Measurements from ENCODE around the gene SEMA3F. TPM values are rescaled to one million over a fixed set of nuclear protein-coding genes. Genes with fewer than 3 reads are reported as not detected.
"Not testable (repeated sequence)": the region's sequence is repeated elsewhere in the genome, so short reads cannot be mapped to it uniquely, and the experiment has no call there.

Gene SEMA3F
- total RNA-seq, 2 experiments from 2014 or later, result 0.10 to 0.36 TPM

- POLR2A ChIA-PET, result no interaction called here
- CTCF ChIA-PET, result interaction anchor here (0.6 to 5.8 kb wide), 5 partner anchors 8 to 145 kb away, joined by 3 to 32 read pairs (median 3); no protein-coding TSS in a partner anchor
Observed at GRCh38 chr3:50201573-50202315, 46.6 kb downstream of the SEMA3F start.

- ChIA-PET POLR2A (no interaction called here), CTCF (interaction anchor here (0.6 to 5.8 kb wide), 6 partner anchors 8 to 144 kb away, joined by 3 to 32 read pairs (median 4); no protein-coding TSS in a partner anchor)
Observed at GRCh38 chr3:50202353-50203112, 47.4 kb downstream of the SEMA3F start.

- ChIA-PET POLR2A (no interaction called here), CTCF (interaction anchor here (1.2 to 5.8 kb wide), 4 partner anchors 9 to 53 kb away, joined by 3 to 32 read pairs (median 5); no protein-coding TSS in a partner anchor)
Observed at GRCh38 chr3:50203113-50203808, 48.1 kb downstream of the SEMA3F start.

DNA sequence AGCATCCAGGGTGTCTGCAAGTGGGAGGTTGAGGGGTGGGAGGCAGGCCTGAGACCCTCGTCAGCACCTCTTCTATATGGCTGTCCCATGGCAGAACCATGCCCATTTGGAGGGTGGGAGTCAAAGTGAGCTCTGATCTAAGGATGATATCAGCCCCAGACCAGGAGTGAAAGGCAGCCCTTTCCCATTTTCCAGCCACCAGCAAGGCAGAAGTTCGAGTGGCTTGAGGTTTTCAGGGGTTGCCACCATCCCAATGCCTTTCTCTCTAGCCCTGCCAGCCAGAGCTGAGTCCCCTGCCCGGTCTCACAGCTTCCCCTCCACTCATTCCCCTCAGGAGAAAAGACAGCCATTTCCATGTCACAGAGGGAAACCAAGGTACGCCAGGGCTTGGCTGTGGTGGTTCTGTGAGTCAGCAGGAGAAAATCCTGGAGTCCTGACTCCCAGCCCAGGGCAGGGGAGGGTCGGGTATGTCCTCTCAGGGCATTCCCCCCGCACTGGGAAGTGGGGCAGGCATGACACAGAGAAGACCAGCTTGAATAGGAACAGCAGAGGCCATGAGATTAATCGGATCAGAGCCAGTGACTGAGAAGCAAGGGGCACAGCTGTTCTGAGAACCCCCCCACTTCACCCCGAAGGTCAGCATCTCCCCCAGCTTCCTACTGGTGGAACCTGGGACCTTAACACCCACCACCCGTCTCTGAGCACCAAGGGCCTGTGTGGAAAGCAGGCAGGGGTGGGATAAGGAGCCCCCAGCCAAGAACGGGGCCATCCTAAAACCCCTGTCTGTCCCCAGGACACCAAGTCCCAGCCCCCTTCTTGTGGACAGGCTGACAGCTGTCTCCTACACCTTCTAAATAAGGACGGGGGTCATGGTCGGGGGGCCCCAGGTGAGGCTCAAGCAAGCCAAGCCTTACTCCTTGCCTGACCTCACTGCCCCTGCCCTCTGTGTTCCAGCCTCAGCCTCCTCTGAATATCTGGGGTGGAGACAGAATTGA is 49.0 kb downstream of the SEMA3F start:
- ChIA-PET CTCF (interaction anchor here (1.2 to 5.8 kb wide), 5 partner anchors 10 to 52 kb away, joined by 3 to 32 read pairs (median 5); no protein-coding TSS in a partner anchor), POLR2A (no interaction called here)

DNA sequence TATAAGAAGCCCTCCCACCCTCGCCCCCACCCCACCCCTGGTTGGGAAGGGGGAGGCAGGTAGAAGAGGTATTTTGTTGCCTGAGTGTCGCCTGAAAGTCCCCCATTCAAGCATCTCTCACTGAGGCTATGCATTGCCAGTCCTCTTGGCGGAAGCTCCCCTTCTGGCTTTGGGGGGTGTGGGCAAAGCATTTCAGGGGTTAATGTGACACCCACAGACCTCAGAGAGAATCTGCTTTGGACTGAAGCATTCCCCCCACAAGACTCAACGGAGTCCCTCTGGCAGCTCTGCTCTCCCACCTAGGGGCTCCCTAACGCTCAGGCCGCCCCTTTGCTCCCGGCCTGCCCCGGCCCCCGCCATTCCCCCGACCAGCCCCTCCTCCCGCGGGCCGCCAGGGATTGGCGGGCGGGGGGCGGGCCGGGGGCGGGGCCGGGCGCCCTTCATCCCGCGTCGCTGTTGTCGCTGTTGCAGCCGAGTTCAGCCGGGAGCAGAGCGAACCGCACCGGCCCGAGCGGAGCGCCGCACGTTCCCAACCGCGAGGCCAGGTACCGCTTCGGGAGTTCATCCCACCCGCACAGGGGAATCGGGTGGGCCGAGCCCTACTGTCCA is 49.8 kb downstream of the SEMA3F start, which contains the start of gene SLC38A3:
Gene SLC38A3, plus strand, starts transcription at position 468 of the 609 bp plus-strand sequence. CDS start 8,929 bp downstream, outside the sequence.
- POLR2A ChIA-PET, result no interaction called here
- CTCF ChIA-PET, result interaction anchor here (1.2 to 5.8 kb wide), 3 partner anchors 11 to 30 kb away, joined by 3 to 32 read pairs (median 9); no protein-coding TSS in a partner anchor

GRCh38 chr3:50205413-50206276 is 50.5 kb downstream of the SEMA3F start:
- POLR2A ChIA-PET, result no interaction called here
- CTCF ChIA-PET, result interaction anchor here (2.5 to 5.8 kb wide), 2 partner anchors 12 to 20 kb away, joined by 9 to 32 read pairs; no protein-coding TSS in a partner anchor

- CTCF ChIA-PET, result interaction anchor here (1.5 to 6.0 kb wide), 3 partner anchors 14 to 85 kb away, joined by 3 to 33 read pairs (median 32); partner anchors contain the start of genes GNAT1 and IFRD2
- POLR2A ChIA-PET, result no interaction called here
Observed at GRCh38 chr3:50207359-50208042, 52.4 kb downstream of the SEMA3F start.

DNA sequence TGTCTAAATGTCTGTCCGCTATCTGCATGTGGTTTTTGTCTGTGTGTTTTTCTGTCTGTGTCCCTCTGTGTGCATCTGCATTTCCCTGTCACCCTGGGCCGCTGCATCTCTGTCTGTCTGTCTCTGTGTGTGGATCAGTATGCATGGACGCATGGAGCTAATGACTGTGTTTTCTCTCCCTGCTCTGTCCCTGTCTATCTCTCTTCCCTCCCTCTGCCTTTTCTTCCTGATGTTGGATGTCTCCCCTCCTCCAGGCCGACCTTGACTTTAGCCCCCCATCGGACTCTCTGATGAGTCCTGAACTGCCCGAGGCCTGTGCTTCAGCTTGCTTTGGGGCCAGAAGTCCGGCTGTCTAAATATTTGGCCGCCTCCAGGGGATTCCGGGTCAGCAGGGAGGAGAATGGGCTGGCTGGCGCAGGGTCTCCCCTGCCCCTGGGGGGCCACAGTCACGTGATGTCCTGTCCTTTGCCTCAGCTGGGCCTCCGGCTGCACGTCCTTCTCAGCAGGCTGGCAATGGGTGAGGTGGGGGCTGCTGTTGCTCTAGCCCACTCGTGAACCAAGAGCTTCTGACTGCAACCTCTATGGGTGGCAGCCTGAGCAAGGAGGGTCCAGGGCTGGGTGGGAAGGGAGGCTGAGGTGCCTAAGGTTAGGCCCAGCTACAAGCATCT is 53.7 kb downstream of the SEMA3F start:
- CTCF ChIA-PET, result interaction anchor here (1.2 to 6.0 kb wide), 3 partner anchors 16 to 84 kb away, joined by 3 to 33 read pairs (median 3); partner anchors contain the start of genes GNAT1 and IFRD2
- POLR2A ChIA-PET, result no interaction called here

DNA sequence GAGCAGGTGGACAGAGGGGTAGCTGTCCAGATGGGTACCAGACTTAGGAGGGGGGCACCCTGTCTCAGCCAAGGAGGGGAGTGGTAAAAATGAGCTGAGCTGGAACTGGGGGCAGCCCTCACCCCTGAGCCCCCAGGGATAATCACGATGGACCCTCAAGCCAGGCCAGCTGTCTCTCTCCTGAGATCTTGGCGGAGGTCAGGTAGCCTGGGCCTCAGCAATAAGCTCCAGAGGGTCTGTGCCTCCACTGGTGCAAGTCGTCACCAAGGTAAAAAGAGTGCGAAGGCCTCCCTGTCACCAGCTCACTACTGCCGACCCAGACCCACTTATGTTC is 55.0 kb downstream of the SEMA3F start:
- ChIA-PET CTCF (interaction anchor here (1.0 to 6.0 kb wide), 3 partner anchors 9 to 17 kb away, joined by 4 to 33 read pairs (median 7); partner anchors contain the start of gene GNAT1), POLR2A (no interaction called here)

DNA sequence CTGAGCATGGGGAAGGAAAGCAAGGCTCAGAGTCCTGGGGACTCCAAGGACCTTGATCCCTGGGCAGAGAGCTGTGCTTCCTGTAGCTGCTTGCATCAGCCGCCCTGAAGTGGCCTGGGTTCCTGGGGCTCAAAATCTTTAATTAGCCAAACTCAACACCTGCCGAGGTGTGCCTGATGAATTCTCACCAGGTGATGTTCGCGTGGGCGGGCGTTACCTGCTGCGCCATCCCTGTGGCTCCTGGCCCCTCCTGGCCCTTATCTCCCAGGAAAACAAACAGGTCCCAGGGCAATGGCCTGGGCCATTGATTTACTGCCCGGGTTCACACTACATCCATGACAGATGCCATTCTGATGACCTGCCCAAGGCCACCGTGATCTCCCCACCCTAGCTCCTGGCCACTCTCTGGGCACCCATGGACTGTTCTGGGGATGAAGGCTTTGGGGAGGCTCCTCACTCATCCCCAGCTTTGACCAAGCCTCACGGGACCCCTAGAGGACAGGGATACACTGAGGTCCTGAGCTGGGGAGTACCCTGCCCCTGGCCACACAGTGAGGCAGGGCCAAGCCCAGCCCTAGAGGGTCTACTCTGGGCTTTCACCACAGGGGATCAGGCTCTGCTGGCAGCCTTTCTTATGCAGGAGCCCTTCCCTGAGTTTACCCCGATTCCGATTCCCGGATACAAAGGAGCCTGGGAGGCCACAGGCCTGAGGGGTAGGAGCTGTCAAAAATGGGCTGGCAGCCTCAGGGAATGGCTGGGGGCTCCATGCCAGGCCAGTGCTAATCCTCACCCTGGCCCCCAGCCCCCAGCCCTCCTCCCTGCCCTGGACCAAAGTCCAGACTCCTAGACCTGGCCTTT is 55.6 kb downstream of the SEMA3F start:
- CTCF ChIA-PET, result interaction anchor here (0.8 to 6.0 kb wide), 5 partner anchors 9 to 18 kb away, joined by 3 to 33 read pairs (median 6); partner anchors contain the start of gene GNAT1
- POLR2A ChIA-PET, result no interaction called here

GRCh38 chr3:50211368-50211717 is 56.2 kb downstream of the SEMA3F start:
- POLR2A ChIA-PET, result not testable (repeated sequence)
- CTCF ChIA-PET, result interaction anchor here (0.6 to 6.0 kb wide), 5 partner anchors 13 to 219 kb away, joined by 3 to 33 read pairs (median 3); partner anchors contain the start of gene GNAT1

- POLR2A ChIA-PET, result no interaction called here
- CTCF ChIA-PET, result interaction anchor here (0.6 to 6.0 kb wide), 6 partner anchors 10 to 220 kb away, joined by 3 to 33 read pairs (median 4); partner anchors contain the start of gene GNAT1
Observed at GRCh38 chr3:50211930-50212329, 56.8 kb downstream of the SEMA3F start.

GRCh38 chr3:50212502-50212901 is 57.4 kb downstream of the SEMA3F start:
- ChIA-PET POLR2A (no interaction called here), CTCF (interaction anchor here (0.9 to 6.0 kb wide), 4 partner anchors 9 to 52 kb away, joined by 3 to 33 read pairs (median 6); partner anchors contain the start of gene GNAT1)

DNA sequence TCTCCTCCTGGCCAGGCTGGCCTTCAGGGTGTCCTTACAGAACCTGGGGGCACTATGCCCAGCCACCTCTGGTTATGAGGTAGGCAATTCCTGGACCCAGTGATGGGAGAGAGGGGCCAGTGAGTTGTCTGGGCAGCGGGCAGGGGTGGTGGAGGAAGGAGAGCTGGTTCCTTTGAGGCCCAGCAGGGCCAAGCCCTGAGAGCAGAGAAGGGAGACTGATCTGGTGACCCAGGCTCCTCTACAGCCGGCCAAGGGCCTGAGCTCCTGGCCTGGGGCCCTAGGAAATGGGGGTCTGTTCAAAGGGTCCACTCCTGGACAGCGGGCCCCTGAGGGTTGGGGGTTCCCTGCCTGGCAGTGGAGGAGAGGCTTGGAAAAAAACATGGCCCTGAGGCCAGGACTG is 57.8 kb downstream of the SEMA3F start:
- CTCF ChIA-PET, result interaction anchor here (1.0 to 6.0 kb wide), 3 partner anchors 9 to 34 kb away, joined by 3 to 33 read pairs (median 5); partner anchors contain the start of gene GNAT1
- POLR2A ChIA-PET, result no interaction called here

DNA sequence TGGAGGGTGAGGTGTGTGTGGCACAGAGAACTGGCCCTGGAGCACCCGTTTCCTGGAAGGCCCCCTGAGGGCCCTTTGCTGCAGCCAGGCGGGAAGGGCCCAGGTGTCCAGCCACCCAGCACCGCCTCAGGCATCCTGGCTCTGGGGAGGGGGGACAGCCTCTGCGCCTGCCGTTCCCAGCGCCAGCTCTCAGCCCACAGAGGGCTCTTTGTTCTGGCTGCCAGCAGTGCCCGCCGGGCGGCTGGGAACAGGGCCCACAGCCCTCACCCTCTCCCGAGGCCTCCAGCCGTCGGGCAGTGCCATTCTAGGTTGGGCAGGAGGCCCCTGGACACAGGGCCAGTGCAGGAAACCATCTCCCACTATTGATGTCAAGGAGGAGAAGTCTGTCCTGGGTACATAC is 58.2 kb downstream of the SEMA3F start:
- POLR2A ChIA-PET, result no interaction called here
- CTCF ChIA-PET, result interaction anchor here (1.0 to 6.0 kb wide), 3 partner anchors 8 to 34 kb away, joined by 3 to 33 read pairs (median 5); partner anchors contain the start of gene GNAT1

Data from activated CD8-positive, alpha-beta memory T cell treated with anti-CD3 and anti-CD28 coated beads for 36 hours (primary cell).